ENCODE results near the gene PDE1A. TPM values are rescaled to one million over a fixed set of nuclear protein-coding genes. Genes with fewer than 3 reads are reported as not detected.

Gene PDE1A
- total and polyA plus RNA-seq, 10 of the 15 experiments (the other 5 are each of a cell fraction or from before 2014, with no cell fraction given): 1.1 TPM; not detected in 9

GRCh38 chr2:182452456-182452990, 25.7 kb upstream of the PDE1A start:
- Histone ChIP-seq H3K27me3 (replicated peaks in 1 of 2; ENCODE audit: control insufficient read depth in 2 of 2, insufficient read depth in 2 of 2, low read length in 1 of 2) (no peaks in the 10 kb centered on the region), H2AFZ (ENCODE audit: control insufficient read depth, low read depth, low read length) (no peak overlapping the region), H3K4me2 (ENCODE audit: control insufficient read depth, insufficient read depth) (no peak overlapping the region), H3K4me3 (no peak overlapping the region), H3K9ac (ENCODE audit: control insufficient read depth, insufficient read depth, low read length) (no peak overlapping the region), H3K27ac (ENCODE audit: control insufficient read depth, insufficient read depth) (no peak overlapping the region), H3K4me1 (ENCODE audit: control insufficient read depth, insufficient read depth, low read length) (no peaks in the 10 kb centered on the region), H3K79me2 (ENCODE audit: control insufficient read depth, insufficient read depth, low read length) (no peaks in the 10 kb centered on the region), H3K9me3 (replicated peaks; ENCODE audit: control insufficient read depth, insufficient read depth, low read length) (no peaks in the 10 kb centered on the region), H4K20me1 (ENCODE audit: control insufficient read depth, insufficient read depth) (no peaks in the 10 kb centered on the region), H3K36me3 (ENCODE audit: control insufficient read depth in 2 of 2, insufficient read depth in 2 of 2, low read length in 1 of 2) (no peaks in the 10 kb centered on the region)
- DNase-seq (ENCODE audit: low read depth, low spot score) (no peak), ATAC-seq (no peak), FAIRE-seq (no peak)
- TF ChIP-seq CBFB (IDR thresholded peaks at IDR 0.05; ENCODE audit: low read depth) (no peak), BACH1 (IDR thresholded peaks at IDR 0.05; ENCODE audit: borderline replicate concordance) (no peak), RBBP5 (conservative IDR thresholded peaks at IDR 0.05) (no peak), NFYB (IDR thresholded peaks at IDR 0.05; ENCODE audit: insufficient read depth, low read depth, low read length) (no peak), ESRRA (IDR thresholded peaks at IDR 0.05; ENCODE audit: low read length) (no peak), ASH2L (IDR thresholded peaks at IDR 0.05; ENCODE audit: borderline replicate concordance, low read depth) (no peak), NR2C2 (IDR thresholded peaks at IDR 0.05; ENCODE audit: borderline replicate concordance, control insufficient read depth, insufficient read length, low read depth) (no peak), ETV6 (conservative IDR thresholded peaks at IDR 0.05 in 1 of 2, IDR thresholded peaks at IDR 0.05 in 1 of 2; ENCODE audit: borderline replicate concordance in 1 of 2, low read depth in 1 of 2) (no peak), FOXM1 (IDR thresholded peaks at IDR 0.05; ENCODE audit: low read depth, low read length) (no peak), ZBTB33 (IDR thresholded peaks at IDR 0.05) (no peak), RB1 (IDR thresholded peaks at IDR 0.05; ENCODE audit: borderline replicate concordance) (no peak), SREBF2 (IDR thresholded peaks at IDR 0.05; ENCODE audit: low read length) (no peak), E2F4 (IDR thresholded peaks at IDR 0.05; ENCODE audit: low read depth, low read length) (no peak), ZZZ3 (IDR thresholded peaks at IDR 0.05; ENCODE audit: control insufficient read depth, insufficient read length, low read depth) (no peak), MAX (IDR thresholded peaks at IDR 0.05; ENCODE audit: low read depth, low read length) (no peak)
- ChIA-PET POLR2A (no interaction called here), CTCF (no interaction called here), RAD21 (ENCODE audit: unreplicated experiment) (no interaction called here), SMC1A (ENCODE audit: uncharacterized antibody, unreplicated experiment) (interaction anchor here (1.0 to 1.1 kb wide), 2 partner anchors 24 to 167 kb away, joined by 3 read pairs; no protein-coding TSS in a partner anchor)
- in situ Hi-C loops (cut with MboI): no loop called here
- intact Hi-C loops (cut with micrococcal nuclease; ENCODE audit: unreplicated experiment): no loop called here
- no TSS peak for BruUV-seq (replicated peaks)
- WGBS (ENCODE audit: insufficient coverage, insufficient replicate concordance, low lambda C conversion rate, missing lambda C conversion rate): 19% methylated on average over 2 of the region's 2 CpGs

Data from GM12878 (cell line).